HG03460 (cell line): ENCODE measurements around the gene PLCL1.
"Not testable (repeated sequence)": the region's sequence is repeated elsewhere in the genome, so short reads cannot be mapped to it uniquely, and the experiment has no call there.

Source experiments
- ATAC-seq: cut with Tn5 transposase; IDR thresholded peaks from one replicate; pipeline ENCODE4 v1.9.1; 2021; ENCODE audit not compliant: unreplicated experiment

Gene PLCL1

DNA sequence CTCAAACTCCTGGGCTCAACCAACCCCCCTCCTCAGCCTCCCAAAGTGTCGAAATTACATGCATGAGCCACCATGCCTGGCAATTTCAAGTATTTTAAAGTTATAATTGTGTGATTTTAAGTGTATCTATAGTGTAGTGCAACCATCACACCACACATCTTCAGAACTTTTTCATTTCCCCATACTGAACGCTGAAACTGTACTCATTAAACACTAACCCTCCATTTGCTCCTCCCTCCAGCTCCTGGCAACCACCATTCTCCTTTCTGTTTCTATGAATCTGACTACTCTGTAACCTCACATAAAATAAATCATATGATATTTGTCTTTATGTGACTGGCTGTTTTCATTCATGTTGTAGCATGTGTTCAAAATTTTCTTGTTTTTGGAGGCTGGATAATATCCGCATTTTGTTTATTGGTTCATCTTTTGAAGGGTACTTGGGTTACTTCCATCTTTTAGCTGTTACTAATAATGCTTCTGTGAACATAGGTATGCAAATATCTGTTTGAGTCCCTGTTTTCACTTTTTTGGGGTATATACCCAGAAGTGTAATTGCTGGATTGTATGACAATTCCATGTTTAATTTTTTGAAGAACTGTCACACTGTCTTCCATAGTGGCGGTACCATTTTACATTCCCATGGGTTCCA is 188.2 kb downstream of the PLCL1 start:
- ATAC-seq: peak; percentile 76

DNA sequence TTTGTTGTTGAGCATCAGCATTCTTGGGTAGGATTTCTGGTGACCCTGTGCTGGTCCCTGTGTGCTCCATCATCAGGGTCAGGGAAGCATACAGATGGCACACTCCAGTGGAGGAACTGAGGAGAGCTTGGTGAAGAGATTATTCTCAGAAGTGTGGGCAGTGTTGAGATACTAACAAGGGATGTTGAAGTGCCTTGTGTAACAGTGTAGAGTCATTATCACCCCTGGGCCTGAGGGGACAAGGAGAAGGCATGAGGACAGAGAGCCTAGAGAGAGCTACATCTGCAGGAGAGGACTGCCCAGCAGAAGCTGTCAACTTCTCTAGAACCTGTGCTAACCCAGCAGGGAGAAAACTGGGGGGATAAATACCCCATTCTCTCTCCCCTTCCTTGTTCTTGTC is 189.0 kb downstream of the PLCL1 start:
- ATAC-seq: no peak

DNA sequence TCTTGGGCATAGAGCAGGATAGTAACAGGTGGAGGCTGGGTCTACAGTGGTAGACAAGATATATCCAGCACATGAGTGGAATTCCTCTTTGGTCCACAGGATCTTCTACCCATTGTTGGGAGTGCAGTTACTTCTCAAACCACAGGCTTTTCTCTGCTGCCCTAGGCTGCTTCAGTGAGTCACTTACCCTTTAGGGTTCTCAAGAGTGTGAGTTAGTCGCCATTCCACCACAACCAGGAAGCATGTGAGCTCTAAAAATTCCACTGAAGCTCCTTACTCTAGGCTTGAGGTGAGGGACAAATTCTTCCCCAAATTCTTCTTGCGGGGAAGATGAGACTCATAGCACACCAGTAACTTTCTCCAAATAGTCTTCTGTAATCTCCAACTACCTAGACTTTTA is 189.4 kb downstream of the PLCL1 start:
- no peak for ATAC-seq

DNA sequence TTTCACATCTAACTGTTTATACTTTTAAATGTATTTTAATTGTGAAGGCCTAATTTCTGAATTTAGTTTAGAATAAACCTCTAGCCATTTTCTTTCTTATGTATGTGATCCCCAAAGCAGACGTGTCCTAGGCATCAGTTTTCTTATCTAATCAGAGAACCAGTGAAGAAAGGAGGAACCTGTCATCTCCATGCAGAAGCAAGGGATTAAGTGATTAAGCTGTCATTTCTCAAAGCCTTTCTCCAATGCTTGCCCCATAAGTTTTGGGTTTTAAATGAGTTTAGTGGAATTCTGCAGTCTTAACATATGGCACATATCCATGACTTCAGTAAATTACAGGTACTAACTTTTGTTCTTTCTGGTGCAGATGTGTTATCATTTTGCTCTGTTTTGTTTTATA is 190.4 kb downstream of the PLCL1 start:
- ATAC-seq: no peak

DNA sequence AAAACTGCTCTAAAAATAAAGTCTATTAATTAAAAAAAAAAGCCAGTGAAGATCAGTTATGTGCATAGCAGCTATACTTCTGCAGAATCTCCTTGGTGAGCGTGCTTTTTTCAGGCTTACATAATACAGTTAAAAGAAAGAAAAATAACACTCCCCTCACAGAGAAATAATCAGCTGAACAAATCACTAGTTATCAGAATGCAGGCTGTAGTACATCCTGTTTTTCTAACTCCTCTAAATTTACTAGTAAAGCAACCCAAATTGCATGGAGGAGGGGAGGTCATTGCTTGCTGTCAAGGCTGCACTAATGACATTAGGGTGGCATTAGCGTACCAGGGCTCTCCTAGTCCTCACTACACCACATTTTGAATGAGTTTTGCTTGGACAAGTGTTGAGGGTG is 192.2 kb downstream of the PLCL1 start:
- ATAC-seq: no peak

DNA sequence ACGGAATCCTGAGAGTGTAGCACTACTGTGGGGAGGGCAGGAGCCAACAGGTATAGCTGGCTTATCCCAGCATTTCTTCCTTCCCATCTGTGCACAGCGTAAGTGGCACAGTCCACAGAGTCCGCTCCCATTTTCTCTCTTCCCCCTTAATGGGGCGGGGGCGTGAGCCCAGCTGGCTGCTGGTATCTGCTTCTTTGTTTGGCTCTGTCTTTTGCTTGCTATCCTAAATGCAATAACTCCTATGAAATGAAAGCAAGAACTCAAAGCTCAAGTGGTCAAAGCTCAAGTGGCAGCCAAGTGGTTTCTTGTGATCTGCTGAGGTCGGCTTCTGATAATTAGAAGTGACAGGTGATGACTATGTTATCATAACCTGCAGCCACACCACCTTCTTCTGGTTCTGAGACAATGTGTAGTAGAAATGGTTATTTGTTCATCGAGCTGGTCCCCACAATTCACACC is 192.7 kb downstream of the PLCL1 start:
- ATAC-seq: no peak

DNA sequence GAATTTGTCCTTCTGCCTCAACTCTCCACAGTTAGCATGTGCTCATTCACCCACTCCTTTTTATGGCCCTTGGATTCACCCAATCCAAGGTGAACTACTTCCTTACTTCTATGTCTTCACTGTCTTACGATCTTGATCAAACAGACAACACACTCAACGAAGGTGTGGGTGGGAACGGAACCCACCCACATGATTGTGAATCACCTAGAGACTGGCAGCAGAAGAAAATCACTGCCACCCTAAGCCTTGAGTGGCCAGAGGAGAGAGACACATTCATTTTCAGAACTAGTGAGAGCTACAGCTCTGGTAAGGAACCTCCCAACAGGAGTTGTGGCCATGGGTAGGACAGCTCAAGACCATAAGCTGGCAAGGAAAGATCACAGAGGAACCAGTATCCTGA is 194.3 kb downstream of the PLCL1 start:
- ATAC-seq: no peak

DNA sequence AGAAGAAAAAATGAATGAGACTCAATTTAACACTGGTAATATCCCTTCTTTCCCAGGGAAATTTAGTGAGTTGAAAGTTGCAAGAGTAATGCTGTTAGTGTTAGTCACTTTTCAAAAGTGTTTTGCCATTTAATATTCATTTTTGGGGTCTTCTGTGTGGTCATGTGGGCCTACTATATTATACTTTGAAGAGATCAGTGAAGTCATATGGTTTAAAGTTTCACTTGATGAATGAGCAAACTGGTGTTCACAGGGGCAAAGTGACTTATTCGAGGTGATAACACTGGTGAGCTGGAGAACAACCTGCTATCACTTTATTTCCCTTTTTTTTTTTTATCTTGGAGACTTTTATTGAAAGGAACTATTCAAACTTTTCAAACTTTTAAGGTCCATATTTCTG is 196.0 kb downstream of the PLCL1 start:
- no peak for ATAC-seq

DNA sequence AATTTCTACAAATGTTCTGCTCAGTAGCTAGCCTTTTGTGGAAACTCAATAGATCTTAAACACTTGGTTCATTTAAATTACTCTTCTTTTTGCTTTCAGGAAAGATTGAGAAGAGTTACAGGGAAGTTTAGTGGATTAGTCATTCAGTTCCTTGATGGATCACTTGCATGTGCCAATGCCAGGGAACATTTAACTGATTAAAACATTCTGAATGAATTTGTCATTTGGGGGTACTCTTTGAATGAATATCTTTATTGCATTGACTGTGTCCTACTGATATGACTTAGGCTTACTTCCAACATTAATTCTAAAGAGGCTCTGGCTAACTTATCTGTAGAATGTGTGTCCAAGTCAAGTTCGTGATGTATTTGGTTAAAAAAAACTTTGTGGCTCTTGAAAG is 199.8 kb downstream of the PLCL1 start:
- no peak for ATAC-seq

DNA sequence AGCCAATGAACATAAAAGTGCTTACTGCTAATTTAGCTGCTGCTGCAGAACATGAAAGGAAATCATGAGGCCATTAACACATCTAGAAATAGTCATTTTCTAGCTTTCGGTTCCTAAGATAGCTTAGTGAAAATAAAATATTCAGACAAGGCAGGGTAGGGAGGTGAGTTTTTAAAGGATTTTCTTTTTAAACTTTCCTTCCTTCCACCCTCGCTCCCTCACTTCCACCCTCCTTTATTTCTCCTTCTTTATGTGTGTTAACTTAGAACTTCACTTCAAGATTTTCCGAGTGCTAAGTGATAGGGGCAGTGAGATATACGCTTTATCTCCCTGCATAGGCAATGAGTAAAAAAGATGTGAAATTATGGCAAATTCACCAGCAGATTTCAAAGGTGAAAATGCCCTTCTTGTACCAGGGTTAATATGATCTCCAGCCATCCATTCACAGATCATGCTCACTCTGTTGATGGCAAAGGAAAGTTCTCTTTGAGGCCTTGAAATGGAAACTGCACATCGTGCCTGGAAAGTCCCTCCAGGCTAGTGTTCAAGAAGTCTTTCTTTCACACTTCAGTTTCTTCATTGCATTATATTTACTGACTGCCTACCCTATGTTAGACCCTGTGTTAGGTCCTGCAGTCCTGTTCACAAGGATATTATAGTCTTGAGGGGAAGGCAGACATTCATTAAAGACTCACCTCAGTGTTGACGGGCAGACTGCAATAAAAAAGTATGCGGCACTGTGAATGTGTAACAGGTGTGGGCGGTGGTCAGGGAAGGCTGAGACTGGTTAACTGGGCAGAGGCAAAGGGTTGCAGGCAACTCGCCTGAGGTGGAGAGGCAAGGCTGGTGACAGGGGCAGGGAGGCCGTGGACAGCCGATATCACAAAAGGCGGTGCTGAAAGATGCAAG is 200.8 kb downstream of the PLCL1 start:
- peak; percentile 79 for ATAC-seq

DNA sequence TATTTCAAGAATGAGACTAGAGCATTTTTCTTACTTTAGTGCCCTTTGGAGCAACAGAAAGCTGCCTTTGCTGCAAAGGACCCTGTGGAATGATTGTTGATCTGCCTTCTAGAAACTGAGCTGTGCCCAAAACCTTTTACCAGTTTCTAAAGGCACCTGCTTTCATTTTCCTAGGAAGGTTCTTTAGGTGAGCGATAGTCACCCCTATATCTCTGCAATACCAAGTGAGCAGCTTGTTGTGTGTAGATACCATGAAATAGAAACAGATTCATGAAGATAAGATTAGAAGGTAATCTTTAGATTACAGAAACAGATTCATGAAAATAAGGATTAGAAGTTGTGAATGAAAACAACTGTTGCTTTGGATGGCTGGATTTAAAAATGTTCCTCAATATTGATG is 202.3 kb downstream of the PLCL1 start:
- no peak for ATAC-seq

DNA sequence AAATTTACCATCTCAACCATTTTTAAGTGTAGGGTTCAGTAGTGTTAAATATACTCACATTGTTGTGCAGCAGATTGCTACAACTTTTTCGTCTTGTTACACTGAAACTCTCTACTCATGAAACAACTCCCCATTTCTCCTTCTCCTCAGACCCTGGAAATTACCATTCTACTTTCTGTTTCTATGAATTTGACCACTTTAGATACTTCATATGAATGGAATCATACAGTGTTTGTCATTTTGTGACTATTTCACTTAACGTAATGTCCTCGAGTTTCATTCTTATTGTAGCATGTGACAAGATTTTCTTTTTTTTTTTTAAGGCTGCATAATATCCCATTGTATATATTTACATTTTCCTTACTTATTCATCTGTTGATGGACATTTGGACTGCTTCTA is 203.8 kb downstream of the PLCL1 start:
- no peak for ATAC-seq

DNA sequence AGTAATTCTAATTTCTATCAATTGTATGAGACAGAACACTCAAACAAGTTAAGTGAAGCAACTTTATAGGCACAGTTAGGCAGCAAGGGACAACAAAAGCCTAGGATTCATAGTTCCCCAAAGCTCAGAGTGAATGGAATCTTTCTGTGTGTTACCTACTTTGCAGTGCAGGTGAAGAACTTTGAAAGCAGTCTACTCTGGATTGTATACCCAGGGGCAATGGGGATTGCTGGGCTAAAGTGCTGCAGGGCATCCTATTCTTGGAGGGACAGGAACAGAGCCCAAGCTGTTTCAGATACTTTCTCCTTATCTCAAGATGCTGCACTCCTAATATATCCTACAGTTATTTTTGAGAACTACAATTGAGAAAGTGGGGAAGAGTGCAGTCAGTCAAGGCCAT is 207.6 kb downstream of the PLCL1 start:
- ATAC-seq: no peak

DNA sequence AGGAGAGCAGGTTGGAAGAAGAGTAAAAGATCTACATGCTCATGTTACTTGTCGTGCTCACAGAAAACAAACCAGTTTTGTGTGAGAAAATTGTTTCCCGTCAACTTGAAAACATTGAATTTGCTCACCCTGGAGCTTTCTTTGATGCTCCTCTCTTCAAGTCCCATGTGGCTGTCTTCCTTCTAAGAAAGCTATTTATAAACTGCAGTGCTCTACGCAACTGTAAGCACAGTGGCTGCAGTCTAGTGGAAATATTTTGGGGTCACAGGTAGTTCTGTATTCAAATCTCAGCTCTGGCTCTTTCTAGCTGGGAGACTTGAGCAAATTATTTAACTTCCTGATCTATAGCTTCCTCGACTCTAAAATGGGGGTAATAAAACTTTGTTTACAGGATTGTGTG is 211.8 kb downstream of the PLCL1 start:
- ATAC-seq: no peak

DNA sequence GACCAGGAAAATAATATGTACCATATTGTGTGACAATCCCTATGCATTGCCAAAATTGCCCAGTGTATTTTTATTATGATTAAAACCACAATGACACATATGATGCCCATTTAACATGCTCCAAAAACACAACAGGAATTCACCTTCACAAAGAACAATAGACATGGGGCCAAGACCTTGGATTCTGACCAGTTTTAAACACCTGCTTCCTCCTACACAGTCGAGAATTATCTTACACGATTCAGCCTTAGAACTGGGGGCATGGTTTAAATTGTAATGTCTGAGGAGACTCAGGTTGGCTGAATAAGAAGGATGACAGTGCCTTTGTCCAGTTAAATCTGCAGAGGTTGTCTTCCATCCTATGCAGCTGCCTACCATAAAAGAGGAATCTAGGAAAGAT is 212.7 kb downstream of the PLCL1 start:
- ATAC-seq: no peak

DNA sequence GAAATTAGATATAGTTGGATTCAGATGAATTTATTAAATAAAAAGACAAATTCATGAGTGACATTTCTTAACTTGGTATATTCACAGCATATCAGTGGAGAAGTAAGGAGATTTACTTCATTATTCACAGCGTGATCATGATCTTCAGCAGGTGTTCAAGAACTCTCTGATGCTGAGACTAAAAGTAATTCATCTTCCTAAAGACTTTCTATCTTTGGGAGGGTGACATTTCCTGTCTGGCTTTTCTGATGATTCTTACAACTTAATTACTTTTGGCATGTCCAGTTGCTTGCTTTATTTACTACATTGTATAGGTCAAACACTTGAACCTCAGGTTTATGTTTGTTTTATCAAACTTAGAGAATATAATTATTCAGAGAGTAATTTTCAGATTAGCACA is 224.6 kb downstream of the PLCL1 start:
- ATAC-seq: no peak

DNA sequence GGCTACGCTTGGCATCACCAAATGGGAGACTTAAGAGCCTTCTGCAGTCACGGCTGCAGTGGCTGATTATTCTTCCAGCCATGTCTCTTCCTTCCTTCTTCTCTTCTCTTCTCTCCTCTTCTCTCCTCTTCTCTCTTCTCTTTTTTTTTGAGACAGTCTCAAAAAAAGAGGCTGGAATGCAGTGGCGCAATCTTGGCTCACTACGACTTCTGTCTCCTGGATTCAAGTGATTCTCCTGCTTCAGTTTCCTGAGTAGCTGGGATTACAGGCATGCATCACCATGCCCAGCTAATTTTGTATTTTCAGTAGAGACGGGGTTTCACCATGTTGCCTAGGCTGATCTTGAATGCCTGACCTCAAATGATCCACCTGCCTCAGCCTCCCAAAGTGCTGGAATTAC is 225.2 kb downstream of the PLCL1 start:
- ATAC-seq: not testable (repeated sequence)

DNA sequence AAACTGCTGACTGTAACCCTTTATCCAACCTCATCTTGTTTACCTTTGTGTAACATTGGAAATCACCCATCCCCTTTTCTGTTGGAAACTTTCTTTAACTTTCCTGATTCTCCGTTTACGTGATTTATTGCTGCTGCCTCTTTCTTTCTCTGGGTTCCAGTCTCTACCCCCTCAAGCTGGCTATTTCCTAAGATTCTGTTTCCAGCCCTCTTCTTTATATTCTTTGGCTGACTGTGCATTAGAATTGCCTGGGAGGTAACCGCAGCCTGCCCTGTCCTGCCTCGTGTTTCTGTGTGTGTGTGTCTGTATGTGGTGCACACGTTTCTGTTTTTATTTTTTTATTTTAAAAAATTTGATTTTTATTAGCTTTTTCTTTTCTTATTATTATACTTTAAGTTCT is 229.2 kb downstream of the PLCL1 start:
- no peak for ATAC-seq

DNA sequence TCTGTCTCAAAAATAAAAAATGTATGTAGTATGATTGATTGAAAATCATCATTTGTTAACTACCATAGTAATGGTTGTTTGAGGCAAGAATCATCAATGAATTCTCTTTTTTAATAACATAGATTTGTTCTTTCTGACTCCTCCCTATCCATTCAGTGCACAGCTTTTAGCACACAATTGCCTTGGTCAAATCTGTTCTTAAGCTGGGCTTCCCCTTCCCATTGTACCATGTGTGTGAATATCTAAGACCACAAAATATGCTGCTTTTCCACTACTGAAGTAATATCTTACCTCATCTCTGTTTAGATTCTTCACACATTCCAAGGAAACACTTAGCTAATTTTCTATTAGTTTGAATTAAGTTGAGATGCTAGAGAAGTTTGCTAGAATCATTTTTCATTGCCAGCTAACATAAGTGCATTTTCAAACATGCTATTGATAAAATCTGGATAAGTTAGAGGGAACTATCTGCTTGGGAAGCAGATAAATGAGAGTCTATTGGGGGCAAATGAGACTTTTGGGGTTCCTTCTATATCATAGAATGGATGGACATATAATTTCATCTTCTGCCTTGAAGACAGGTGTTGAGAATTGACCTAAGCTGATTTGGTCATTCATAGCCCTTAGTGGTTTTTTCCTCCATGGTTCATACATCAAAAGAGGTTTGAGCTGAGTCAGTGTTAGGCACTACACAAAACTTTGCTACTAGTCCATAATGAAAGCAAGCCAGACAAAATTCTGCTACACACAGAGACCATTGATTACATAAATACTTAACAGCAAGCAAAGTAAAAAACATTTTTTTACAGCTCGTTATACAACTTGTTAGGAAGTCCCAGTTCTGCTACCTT is 231.9 kb downstream of the PLCL1 start:
- ATAC-seq: no peak

DNA sequence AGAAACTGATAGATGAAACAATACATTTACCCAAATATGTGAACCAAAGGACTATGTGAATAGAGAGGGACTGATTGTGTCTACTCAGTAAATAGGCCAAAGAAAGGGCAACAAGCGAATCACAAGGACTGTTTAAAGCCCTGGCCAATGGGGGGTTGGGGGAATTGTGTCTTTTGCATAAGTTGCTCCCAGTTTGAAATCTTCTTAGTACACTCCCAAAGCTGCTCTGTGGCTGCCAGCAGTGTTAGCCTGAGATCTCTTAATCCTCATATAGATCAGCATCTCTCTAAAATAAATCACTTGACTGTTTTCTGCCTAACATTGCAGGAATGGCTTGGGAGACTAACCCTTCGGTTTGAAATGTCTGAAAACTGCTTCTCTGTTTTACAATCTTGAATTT is 236.4 kb downstream of the PLCL1 start:
- ATAC-seq: no peak

DNA sequence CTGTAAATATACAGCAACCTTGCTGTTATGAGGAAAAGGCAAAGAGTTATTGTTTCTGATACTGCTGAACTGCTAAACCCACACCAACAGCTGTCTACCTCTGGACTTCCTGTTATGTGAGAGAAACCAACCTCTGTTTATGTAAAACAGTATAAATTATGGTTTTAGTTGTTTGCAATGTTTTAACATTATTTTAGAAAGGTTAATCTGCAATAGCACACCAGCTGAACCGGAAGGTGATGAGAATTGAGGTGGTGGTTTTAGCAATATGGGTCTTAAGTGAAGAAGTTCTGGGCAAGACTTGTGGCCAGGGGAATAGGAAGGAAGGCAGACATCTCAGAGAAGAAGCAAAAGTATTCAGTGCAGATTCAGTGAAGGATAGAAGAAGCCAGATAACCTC is 237.8 kb downstream of the PLCL1 start:
- ATAC-seq: no peak

DNA sequence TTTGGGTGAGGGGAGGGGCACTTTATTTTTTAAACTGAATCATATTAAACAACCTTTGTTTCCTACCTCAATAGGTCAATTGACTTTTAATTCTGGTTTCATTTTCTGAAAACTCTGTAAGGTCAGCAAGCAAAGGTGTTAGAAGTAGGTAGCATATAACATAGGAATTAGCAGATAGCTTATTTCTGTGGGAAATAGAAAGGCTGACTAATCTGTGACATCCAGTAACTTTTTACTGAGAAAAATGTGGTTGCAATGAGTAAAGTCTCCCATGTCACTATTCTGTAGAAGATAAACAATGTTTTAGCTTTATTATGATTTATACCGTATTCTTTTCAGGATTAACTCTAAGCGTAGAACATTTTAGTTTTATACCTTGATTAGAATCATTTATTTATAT is 240.4 kb downstream of the PLCL1 start:
- no peak for ATAC-seq
